Ectodermal cell (in vitro differentiated cells): ENCODE results near the gene ENDOG.
"Not testable (repeated sequence)": the region's sequence is repeated elsewhere in the genome, so short reads cannot be mapped to it uniquely, and the experiment has no call there.

ENCODE experiments used
- H3K27ac ChIP-seq: 2 replicates; pipeline ENCODE4 v1.7.0; 2013; ENCODE audit warnings: mild to moderate bottlenecking, low read depth, low read length; ENCODE audit not compliant: insufficient read depth, poor library complexity, severe bottlenecking
- H3K27me3 ChIP-seq: 2 replicates; pipeline ENCODE4 v1.7.0; 2013; ENCODE audit warnings: mild to moderate bottlenecking, low read length; ENCODE audit not compliant: insufficient read depth, control insufficient read depth, poor library complexity, severe bottlenecking
- H3K36me3 ChIP-seq: one replicate; pipeline ENCODE4 v1.7.0; 2013; ENCODE audit warnings: low read length; ENCODE audit not compliant: control insufficient read depth, insufficient read depth
- H3K4me1 ChIP-seq: one replicate; pipeline ENCODE4 v1.7.0; 2013; ENCODE audit warnings: low read length; ENCODE audit not compliant: control insufficient read depth, insufficient read depth
- H3K4me3 ChIP-seq: 2 replicates; pipeline ENCODE4 v1.7.0; 2013; ENCODE audit warnings: low read depth, low read length, control low read depth; ENCODE audit not compliant: insufficient read depth
- H3K9me3 ChIP-seq: 2 replicates; pipeline ENCODE4 v1.7.0; 2013; ENCODE audit warnings: mild to moderate bottlenecking, low read length, moderate library complexity; ENCODE audit not compliant: control insufficient read depth
- WGBS, 2 experiments: methylation state at CpG; one replicate each; pipeline ENCODE4 v1.1.7; 2013; ENCODE audit warnings: missing lambda C conversion rate in 2 of 2; 5-methylcytosine and 5-hydroxymethylcytosine counted together

Gene ENDOG

DNA sequence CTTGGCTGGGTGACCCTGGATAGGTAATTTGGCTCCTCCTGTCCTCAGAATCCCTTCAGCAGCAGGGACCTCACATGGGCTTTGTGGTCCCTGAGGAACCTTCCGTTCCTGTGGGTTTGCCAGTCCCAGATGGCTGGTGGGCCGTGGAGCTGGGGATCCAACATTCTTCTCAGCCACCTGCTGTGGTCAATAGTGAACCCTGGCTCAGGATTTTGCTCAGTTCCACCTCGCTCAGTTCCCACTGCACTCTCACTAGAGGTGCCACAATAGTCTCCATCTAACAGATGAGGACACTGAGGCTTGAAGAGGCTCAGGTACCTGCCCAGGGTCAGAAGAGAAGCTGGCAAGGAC is 28.4 kb downstream of the ENDOG start:
- H3K9me3 ChIP-seq, result no peaks in the 10 kb centered on the region
- H3K27ac ChIP-seq, result no peak overlapping the region
- no peaks in the 10 kb centered on the region for H3K27me3 ChIP-seq
- H3K4me3 ChIP-seq, result no peak overlapping the region
- H3K36me3 ChIP-seq, result no peaks in the 10 kb centered on the region
- no peaks in the 10 kb centered on the region for H3K4me1 ChIP-seq
- 89 to 94% methylated on average over 3 of the region's 3 CpGs for WGBS, 2 experiments

DNA sequence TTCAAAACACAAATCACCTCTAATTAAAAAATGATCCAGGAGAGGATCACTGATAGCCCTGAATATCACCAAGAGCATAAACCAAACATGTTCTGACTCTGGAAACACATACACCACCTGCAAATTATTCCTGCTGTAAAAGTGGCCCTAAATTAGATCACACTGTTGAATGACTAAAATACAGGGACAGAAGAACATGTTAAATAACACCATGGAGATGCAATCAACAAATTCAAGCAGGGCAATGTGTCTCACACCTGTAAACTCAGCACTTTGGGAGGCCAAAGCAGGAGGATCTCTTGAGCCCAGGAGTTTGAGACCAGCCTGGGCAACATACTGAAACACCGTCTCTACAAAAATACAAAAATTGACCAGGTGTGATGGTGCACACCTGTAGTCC is 29.5 kb downstream of the ENDOG start:
- 90 to 91% methylated on average over 1 of the region's 1 CpG for WGBS, 2 experiments

GRCh38 chr9:128851024-128851423 is 32.7 kb downstream of the ENDOG start:
- H3K27ac ChIP-seq, H3K36me3 ChIP-seq, H3K9me3 ChIP-seq, H3K4me1 ChIP-seq, H3K27me3 ChIP-seq, H3K4me3 ChIP-seq: not testable (repeated sequence)
- WGBS, 2 experiments, result 87 to 95% methylated on average over 10 of the region's 10 CpGs

More for the DNA sequence above, 29.5 kb downstream of the ENDOG start:
- Histone ChIP-seq H3K9me3 (no peaks in the 10 kb centered on the region), H3K36me3 (no peaks in the 10 kb centered on the region), H3K4me1 (no peaks in the 10 kb centered on the region), H3K27me3 (no peaks in the 10 kb centered on the region), H3K27ac (no peak overlapping the region), H3K4me3 (no peak overlapping the region)

DNA sequence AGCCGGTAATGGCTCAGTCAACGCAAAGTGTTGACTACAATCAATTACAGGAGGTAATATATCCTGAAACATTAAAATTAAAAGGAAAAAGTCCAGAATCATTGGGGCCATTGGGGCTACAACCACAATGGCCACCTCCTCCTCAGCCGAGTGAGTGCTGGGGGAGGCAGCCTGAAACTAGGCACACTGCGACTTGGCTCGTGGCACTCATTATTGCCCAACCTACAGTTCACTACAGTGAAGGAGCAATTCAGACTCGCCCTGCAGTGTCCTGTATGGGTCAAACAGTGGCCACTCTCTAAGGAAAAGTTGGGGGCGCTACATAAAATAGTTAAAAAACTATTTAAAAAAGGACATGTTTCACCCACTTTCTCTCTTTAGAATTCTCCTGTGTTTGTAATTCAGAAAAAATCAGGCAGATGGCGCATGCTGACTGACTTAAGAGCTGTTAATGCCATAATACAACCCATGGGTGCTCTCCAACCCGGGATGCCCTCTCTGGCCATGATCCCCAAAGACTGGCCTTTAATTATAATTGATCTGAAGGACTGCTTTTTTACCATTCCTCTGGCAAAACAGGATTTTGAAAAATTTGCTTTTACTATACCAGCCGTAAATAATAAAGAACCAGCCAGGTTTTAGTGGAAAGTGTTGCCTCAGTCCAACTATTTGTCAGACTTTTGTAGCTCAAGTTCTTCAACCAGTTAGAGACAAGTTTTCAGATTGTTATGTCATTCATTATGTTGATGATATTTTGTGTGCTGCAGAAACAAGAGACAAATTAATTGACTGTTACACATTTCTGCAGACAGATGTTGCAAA is 33.7 kb downstream of the ENDOG start:
- not testable (repeated sequence) for H3K9me3 ChIP-seq, H3K36me3 ChIP-seq, H3K27me3 ChIP-seq, H3K27ac ChIP-seq, H3K4me1 ChIP-seq, H3K4me3 ChIP-seq
- 90 to 92% methylated on average over 10 of the region's 10 CpGs for WGBS, 2 experiments

GRCh38 chr9:128852646-128853045 is 34.3 kb downstream of the ENDOG start:
- not testable (repeated sequence) for H3K36me3 ChIP-seq, H3K4me3 ChIP-seq
- WGBS, 2 experiments, result 88 to 94% methylated on average over 2 of the region's 2 CpGs

DNA sequence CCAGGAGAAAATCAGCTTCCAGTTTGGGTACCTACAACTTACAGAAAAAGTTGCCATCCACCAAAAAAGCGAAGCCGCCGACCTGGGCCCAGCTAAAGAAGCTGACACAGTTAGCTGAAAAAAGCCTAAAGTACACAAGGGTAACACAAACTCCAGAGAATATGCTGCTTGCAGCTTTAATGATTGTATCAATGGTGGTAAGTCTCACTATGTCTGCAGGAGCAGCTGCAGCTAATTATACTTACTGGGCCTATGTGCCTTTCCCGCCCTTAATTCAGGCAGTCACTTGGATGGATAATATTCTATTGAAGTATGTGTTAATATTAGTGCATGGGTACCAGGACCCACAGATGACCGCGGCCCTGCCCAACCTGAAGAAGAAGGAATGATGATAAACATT is 36.2 kb downstream of the ENDOG start:
- H3K4me1 ChIP-seq, H3K27me3 ChIP-seq, H3K9me3 ChIP-seq, H3K4me3 ChIP-seq, H3K27ac ChIP-seq, H3K36me3 ChIP-seq: not testable (repeated sequence)
- 92 to 94% methylated on average over 4 to 6 of the region's 6 CpGs for WGBS, 2 experiments

More at GRCh38 chr9:128852646-128853045, 34.3 kb downstream of the ENDOG start:
- not testable (repeated sequence) for H3K27me3 ChIP-seq, H3K27ac ChIP-seq, H3K9me3 ChIP-seq, H3K4me1 ChIP-seq

DNA sequence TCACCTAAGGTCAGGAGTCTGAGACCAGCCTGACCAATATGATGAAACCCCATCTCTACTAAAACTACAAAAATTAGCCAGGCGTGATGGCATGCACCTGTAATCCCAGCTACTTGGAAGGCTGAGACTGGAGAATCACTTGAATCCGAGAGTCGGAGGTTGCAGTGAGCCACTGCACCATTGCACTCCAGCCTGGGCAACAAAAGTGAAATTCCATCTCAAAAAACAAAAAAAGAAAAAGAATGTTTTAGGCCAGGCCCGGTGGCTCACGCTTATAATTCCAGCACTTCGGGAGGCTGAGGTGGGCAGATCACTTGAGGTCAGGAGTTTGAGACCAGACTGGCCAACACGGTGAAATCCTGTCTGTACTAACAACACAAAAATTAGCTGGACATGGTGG is 40.2 kb downstream of the ENDOG start:
- not testable (repeated sequence) for H3K4me1 ChIP-seq, H3K27me3 ChIP-seq, H3K4me3 ChIP-seq, H3K27ac ChIP-seq, H3K36me3 ChIP-seq, H3K9me3 ChIP-seq
- 91 to 92% methylated on average over 7 of the region's 7 CpGs for WGBS, 2 experiments

GRCh38 chr9:128860937-128861336 is 42.6 kb downstream of the ENDOG start:
- Histone ChIP-seq H3K4me3 (no peak overlapping the region), H3K9me3 (no peaks in the 10 kb centered on the region), H3K4me1 (no peaks in the 10 kb centered on the region), H3K36me3 (no peaks in the 10 kb centered on the region), H3K27me3 (no peaks in the 10 kb centered on the region), H3K27ac (no peak overlapping the region)
- WGBS, 2 experiments, result 73 to 74% methylated on average over 5 of the region's 5 CpGs

DNA sequence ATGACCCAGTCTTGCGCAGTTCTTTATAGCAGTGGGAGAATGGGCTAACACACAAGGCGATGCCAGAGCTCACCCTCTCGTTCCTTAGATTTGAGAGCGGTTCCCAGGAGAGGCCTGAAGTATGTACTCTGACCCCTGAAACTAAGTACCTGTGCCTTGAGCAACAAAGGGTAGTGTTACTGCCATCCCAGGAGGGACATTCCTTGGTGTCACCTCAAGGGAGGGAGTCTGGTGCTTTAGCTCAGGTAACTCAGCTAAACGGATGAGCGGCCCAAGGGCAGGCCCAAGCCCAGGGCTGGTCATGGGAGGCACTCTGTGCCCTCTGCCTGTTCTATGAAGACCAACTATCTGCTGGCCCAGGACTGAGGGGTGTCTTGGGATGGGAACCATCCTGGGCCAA is 43.2 kb downstream of the ENDOG start:
- WGBS, 2 experiments, result 80% methylated on average over 6 of the region's 6 CpGs
- no peak overlapping the region for H3K4me3 ChIP-seq
- H3K27ac ChIP-seq, result no peak overlapping the region
- no peaks in the 10 kb centered on the region for H3K27me3 ChIP-seq
- H3K36me3 ChIP-seq, result no peaks in the 10 kb centered on the region
- H3K9me3 ChIP-seq, result no peaks in the 10 kb centered on the region
- H3K4me1 ChIP-seq, result no peaks in the 10 kb centered on the region

DNA sequence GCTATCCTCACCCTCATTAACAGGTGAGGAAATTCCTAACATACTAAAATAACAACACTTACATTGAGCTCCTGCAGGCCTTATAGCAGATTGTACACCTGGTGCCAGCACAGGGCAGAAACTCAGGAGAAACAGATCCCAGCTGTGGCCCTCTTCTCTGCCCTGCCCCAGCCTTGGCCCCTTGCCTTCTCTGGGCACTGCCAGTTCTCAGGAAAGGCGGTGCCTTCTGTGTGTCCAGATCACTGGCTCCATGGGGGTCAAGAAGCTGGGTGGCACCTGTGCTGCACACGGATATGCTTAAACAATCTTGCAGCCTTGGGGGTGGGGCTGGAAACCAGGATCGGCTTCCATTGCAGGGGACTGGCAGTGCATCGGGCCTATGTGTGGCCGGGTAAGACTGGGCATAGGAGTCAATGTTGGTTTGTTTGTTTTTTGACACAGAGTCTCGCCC is 44.1 kb downstream of the ENDOG start:
- Histone ChIP-seq H3K27ac (no peak overlapping the region), H3K27me3 (no peaks in the 10 kb centered on the region), H3K4me3 (no peak overlapping the region), H3K9me3 (no peaks in the 10 kb centered on the region), H3K4me1 (no peaks in the 10 kb centered on the region), H3K36me3 (no peaks in the 10 kb centered on the region)
- 95% methylated on average over 6 of the region's 6 CpGs for WGBS, 2 experiments

GRCh38 chr9:128863647-128864046 is 45.3 kb downstream of the ENDOG start:
- 32 to 36% methylated on average over 10 of the region's 10 CpGs for WGBS, 2 experiments
- Histone ChIP-seq H3K27me3 (no peaks in the 10 kb centered on the region), H3K9me3 (no peaks in the 10 kb centered on the region), H3K36me3 (no peaks in the 10 kb centered on the region), H3K27ac (no peak overlapping the region), H3K4me3 (no peak overlapping the region), H3K4me1 (no peaks in the 10 kb centered on the region)
